Erythroblast (primary cell): ENCODE results near the gene NEURL4.

Experiments
- GATA1 ChIP-seq: IDR thresholded peaks from 2 replicates; pipeline ENCODE4 v1.6.1; 2011; ENCODE audit warnings: low read depth, mild to moderate bottlenecking, control low read depth, low read length, moderate library complexity
- POLR2A ChIP-seq: IDR thresholded peaks from 2 replicates; pipeline ENCODE4 v1.6.1; 2011; ENCODE audit warnings: mild to moderate bottlenecking, low read length

DNA sequence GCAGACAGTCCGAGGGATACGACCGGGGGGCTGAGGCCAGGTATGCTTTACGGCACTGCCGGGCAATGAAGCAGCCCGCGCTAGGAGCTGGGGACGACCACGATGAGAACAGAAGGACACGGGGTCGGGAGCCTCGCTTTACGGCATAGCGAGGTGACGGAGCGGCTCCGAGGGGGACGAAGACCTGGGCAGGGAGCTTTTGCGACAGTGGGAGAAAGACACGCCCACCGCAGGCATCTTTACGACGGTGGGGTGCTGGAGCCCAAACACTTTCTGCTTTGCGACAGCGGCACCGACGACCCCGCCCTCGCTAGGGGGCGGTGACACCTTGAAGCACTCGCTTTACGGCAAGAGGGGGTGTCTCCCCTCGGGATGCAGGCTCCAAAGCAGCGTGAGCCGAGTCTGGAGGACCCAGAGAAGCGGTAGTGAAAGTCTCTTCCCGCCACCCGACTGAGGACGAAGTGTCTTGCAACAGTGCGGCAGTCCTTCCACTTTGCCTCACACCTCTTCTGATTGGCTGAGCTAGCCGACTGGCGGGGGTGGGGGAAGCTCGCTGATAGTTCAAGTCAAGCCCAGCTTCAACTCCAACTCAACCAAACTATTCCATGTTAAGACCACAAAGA is 350 bp upstream of the NEURL4 start:
- TF ChIP-seq POLR2A (peak; percentile 63), GATA1 (no peak)
